Measurements from ENCODE around the gene POU3F4.

The POU3F4 gene

DNA sequence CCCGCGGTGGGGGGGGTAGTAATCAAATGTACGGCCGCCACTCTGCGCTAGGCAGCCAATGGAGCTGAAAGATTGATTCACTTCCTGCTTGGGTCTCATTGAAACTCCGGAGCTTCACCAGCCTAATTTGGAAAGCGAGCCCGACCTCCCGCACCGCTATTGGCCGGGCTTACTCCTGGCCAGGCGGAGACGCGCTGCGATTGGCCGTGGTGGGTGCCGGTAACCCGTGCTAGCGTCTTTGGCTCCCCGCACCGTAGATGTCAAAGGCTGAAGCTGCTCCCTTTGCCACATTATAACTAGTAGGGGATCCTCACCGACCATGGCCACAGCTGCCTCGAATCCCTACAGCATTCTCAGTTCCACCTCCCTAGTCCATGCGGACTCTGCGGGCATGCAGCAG, at the start of gene POU3F4:
Gene POU3F4, plus strand, starts transcription at position 285 of the 400 bp plus-strand sequence. Its CDS starts 35 bp downstream, at position 320.
- no peak for DNase-seq

DNA sequence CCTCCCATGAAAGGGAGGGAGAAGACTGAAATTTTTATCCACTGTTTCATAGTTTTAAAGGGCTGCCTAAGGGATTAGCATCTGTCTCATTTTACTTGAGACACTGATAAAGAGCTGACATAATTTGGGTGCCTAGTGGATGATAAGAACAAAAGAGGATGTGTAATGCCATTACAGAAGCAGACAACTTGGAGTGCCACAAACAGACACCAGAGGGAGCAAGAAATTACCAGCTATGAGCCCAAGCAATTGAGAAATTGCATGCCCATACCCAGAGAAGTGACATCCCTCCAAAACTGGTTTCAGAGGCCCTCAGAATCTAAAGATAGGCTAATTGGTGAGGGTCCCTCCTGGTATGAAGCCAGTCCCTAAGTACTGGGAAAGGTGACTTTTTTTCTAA, 38.5 kb upstream of the POU3F4 start:
- DNase-seq = no peak

DNA sequence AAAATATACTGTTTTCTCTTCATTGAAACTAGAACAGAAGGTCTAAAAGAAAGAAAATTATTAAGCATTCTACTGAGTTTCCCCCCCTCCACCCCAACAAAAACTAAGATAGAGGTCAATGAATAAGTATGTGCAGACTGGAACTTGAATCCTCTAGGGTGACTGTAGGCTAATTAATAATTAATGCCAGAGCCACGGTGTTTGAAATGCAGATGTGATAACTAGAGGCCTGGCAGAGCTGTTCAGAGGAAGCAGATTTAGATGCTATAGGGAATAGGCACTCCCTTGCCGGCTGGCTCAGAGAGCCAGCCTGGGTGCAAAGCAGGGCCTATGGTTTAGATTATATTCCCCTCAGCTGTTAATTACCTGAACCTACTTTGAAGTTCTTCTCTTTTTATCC, 12.2 kb upstream of the POU3F4 start:
- DNase-seq = no peak

DNA sequence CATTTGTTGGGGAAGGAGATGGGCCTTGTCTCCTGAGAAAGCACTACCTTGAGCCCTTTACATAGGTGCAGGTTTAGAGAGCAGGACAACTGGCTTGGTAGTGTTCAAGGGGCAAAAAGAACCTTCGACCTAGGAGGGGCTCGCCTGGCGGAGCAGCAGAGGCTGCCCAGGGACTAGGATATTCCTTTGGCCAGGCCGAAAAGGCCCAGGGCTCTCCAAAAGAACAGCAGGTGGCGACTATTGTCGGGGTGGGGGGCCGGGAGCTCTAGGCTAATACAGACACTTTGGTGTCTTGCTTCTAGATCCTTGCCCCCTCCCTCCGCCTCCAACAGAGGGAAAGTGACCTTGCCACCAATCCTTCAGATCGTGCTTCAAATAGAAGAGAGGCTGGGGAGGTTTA, 7.1 kb upstream of the POU3F4 start:
- DNase-seq = no peak

DNA sequence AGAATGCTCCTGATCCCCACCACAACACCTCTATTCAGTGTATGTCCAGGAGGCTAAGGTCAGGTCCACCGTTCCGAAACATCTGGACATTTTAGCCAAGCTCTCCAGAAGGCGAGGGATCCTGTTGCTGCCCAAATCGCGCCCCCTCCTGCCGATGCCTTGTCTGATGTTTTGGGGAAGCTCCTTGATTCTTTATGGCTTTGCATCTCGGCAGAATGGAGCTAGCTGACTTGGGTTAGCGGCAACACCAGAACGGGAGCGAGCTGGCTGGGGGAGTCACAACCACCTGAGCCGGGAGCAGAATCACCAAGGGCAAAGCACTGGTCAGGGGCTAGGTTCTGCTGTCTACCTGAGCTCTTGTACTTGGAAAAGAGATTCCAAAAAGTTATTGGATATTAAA, 6.6 kb upstream of the POU3F4 start:
- no peak for DNase-seq

DNA sequence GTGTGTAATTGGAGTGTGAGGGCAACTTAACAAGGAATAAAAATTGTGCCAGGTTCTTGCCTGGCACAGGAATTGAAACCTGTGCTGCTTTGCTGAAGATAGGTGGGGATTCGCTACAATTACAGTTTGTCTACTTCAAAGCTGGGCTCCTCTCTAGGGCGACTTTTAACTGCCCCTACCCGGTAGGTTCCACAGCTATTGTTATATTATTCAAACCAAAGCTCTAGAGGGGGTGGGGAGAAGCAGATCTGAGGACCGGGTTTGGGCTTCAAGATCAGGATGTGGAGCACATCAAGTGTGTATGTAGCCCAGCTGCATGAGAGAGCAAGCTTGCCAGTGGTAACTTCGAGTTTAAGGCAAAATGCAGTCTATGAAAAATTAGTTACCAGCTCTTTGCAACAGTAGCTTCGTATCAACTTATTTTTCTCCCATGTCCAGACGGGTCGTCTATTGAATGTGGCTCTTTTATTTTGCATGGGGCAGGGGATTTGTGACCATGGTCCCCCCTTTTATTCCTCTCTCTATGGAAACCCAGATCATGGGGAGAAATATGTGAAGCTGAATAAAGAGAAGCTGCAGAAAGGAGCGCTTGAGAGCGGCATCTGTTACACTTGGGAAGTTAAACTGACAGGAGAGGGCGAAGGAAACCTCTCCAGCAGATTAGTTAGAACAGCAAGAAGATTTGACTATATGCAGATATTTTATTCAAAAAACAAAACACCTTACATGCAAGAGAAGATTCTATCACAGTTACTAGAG, 3.2 kb upstream of the POU3F4 start:
- no peak for DNase-seq

DNA sequence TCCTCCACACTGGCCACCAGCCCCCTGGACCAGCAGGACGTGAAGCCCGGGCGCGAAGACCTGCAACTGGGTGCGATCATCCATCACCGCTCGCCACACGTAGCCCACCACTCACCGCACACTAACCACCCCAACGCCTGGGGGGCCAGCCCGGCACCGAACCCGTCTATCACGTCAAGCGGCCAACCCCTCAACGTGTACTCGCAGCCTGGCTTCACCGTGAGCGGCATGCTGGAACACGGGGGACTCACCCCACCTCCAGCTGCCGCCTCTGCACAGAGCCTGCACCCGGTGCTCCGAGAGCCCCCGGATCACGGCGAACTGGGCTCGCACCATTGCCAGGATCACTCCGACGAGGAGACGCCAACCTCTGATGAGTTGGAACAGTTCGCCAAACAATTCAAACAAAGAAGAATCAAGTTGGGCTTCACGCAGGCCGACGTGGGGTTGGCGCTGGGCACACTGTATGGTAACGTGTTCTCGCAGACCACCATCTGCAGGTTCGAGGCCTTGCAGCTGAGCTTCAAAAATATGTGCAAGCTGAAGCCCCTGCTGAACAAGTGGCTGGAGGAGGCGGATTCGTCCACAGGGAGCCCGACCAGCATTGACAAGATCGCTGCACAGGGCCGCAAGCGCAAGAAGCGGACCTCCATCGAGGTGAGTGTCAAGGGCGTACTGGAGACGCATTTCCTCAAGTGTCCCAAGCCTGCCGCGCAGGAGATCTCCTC, 600 bp downstream of the POU3F4 start:
- no peak for DNase-seq

DNA sequence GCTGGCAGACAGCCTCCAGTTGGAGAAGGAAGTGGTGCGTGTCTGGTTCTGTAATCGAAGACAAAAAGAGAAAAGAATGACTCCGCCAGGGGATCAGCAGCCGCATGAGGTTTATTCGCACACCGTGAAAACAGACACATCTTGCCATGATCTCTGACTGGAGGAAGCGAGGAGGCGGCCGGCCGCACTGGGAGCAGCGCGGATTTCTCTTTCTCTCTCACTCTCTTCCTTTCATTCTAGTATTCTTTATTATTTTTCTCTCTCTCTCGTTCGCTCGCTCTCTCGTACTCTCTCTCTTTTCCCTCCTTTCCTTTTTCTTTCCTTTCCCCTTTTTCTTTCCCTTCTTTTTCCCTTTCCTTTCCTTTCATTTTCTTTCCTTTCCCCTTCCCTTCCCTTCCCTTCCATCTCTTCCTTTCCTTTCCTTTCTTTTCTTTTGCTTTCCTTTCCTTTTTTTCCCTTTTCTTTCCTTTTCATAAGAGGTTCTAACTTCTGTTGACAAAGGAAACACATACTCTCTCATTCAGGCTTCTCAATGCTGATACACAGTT, 1.2 kb downstream of the POU3F4 start:
- DNase-seq = no peak

DNA sequence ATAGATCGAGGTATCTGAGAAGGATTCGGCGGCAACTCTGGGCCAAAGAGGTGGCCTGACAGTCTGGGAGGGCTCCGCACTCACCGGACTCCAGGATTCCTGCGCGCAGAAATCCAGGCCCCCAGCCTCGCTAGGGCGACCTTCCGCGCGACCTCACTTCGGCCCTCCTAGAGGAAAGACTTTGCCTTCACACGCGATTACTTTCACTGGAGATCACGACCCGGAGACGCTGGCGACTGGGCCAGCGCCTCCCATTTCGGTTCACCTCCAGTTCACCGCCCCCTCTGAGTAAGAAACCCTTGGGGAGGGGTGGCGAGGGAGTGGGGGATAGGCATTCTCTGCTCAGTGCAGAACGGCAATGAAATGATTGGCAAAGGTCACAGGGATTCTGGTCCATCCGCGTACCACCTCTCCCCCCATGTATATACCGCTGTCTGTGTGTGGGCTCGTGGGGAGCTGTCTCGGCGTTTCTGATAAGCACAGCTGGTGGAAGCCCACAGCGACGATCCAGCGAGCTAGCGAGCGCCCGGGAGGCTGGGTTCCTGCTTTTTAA, 2.5 kb downstream of the POU3F4 start:
- DNase-seq = no peak

DNA sequence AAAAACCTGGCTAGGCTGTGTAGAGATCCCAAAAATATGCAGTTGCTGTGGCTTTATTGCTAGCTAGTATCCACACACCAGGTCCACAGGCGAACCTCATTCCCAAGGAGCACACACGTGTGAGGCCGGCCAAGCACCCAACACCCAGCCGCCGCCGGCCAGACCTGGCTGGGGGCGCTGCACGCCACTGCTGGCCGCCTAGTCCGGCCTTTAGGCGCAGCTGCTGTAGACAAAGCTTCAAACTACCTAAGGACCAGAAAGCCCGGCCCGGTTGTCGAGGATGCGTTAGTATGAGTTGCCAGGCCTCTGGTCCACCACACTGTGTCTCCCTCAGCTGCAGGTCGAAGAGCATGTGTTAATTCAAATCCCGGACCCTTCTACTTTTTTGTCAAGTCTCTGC, 3.1 kb downstream of the POU3F4 start:
- DNase-seq = no peak

DNA sequence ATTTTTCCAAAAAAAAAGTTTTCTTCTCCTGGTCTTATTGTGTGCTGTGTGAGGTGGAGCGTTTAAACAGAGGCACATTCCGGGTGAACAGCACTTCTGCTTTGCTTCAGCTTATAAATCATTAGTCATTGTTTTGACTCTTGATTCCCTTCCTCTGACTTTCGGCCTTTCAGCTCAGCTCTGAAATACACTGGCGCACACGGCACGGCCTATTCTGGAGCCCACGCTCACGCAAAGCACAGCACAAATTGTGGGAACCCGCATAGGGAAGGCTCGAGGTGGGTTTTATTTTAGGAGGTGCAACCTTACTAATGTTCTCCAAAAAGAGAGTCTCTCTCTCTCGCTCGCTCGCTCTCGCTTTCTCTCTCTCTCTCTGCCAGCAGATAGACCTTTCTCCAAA, 4.0 kb downstream of the POU3F4 start:
- DNase-seq = no peak

DNA sequence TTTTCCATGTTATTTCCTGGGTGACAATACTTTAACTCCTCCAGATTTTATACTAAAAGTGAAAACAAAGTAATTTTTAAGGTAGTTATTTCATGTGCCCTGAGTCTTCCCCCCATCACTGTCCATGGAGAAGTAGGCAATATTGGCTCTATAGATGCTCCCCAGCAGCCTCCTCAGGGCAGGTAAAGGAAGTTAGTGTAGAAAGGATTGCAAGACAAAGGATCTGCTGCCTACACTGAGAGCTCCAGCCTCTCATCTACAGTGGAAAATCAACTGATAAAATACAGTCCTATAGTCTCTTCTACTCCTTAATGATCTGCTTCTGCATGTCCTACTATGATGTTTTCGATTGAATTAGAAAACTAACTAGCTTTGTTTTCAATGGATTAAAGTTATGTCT, 8.5 kb downstream of the POU3F4 start:
- DNase-seq = no peak

DNA sequence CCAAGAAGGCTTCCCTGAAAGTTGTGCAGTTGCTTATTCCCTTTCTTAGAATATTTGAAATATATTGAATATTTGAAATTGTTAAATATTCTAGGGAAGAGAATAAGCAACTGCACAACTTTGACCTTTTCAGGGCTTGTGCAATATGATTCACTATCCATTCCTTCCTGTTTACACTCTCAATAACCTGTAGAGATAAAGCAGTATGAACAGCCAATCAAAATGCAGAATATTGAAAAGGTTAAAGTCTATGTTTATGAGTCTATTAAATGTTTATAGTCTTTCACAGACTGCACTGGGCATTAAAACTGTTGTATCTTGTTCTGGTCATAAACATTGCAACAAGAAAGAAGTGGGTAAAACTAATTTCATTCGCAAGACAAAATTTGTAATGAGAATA, 13.8 kb downstream of the POU3F4 start:
- DNase-seq = no peak

DNA sequence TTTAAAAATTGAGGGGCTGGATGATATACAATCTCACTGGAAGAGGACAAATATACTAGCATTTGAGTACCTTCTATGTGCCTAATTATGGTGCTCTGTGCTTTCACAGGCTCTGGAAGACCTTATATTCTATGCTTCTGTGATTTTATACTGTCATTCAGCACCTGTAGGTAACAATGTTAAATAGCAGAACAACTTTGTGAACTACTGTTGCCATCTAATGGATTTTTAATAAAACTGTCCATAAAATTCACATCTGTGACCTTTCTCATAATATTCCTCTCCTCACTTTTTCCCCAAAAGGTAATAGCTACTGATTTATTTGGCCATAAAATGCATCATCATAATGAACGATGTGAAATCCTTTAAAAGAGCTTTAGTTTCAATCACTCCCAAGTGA, 21.9 kb downstream of the POU3F4 start:
- DNase-seq = no peak

DNA sequence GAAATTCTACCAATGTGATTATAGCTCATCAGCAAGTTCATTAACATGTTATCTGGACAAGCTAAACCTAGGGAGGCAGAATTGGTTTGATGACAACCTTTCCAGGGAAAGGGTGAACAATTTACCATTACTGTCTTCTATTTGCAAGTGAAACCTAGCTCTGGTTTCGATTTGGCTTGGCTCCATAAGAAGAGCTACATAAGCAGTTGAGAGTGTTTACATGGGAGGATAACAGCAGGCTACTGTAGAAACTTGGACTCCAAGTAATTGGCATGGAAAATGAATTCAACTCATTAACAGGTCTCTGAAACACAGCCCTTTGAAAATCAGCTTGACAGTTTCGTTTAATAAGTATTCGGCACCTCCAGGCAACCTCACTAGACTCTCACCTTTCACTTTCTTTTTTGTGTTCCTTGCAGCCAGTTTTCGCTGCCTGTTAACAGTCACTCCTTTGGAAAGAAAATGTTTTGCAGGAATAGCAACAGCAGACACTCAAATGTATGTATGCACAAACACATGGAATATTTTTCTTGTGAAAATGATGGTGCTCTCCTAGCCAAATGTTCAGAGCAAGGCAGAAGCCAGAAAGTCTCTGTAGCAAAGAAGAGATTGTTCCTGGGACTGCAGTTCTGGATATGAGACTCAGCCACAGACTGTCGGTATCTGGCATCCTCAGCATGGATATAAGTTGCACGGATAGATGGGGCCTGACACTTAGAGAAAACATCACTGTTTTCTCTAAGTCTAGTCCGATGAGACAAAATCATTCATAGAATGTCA, 27.5 kb downstream of the POU3F4 start:
- no peak for DNase-seq
